Measurements from ENCODE around the gene NIPA2. TPM values are rescaled to one million over a fixed set of nuclear protein-coding genes. Genes with fewer than 3 reads are reported as not detected.

The NIPA2 gene
- polyA plus RNA-seq, 3 donors: 26.7 to 75.8 (median 49.0) TPM

DNA sequence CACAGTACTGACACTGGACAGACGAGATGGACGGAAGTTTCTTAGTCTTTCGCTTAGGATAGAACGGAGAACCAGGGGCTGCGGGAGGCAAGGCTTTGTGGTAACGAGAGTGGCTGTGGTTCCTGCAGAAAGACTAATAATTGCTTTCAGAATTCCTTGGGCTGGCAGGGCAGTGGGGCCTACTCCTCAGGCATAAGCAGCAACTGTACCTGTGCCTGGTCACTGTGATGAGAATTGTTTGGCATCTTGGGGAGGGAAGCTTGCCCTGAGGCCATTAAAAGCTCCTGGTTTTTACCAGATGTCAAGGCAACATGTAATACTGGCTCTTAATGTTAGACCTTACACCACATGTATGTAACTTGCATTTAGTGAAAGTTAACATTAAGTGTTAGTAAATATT, 7.6 kb downstream of the NIPA2 start:
- Histone ChIP-seq H3K27me3 (ENCODE audit: control insufficient read depth in 2 of 2, insufficient read depth in 2 of 2, low read length in 2 of 2) (no peaks in the 10 kb centered on the region), H3K79me2 (ENCODE audit: insufficient read depth, low read length) (peaks cover 97% of the 10 kb centered on the region), H3K4me2 (replicated peaks; ENCODE audit: extremely low read depth, low read length, poor library complexity, severe bottlenecking) (no peak overlapping the region), H3K9ac (ENCODE audit: insufficient read depth, low read length, poor library complexity, severe bottlenecking) (no peak overlapping the region), H2AFZ (ENCODE audit: insufficient read depth, low read depth, low read length, poor library complexity, severe bottlenecking) (no peak overlapping the region), H4K20me1 (ENCODE audit: insufficient read depth, low read length) (peaks cover 99% of the 10 kb centered on the region), H3K9me3 (replicated peaks in 1 of 2; ENCODE audit: control insufficient read depth in 1 of 2, insufficient read depth in 1 of 2, low read length in 2 of 2) (no peaks in the 10 kb centered on the region), H3K36me3 (replicated peaks in 1 of 2; ENCODE audit: control insufficient read depth in 1 of 2, insufficient read depth in 2 of 2, low read length in 2 of 2) (peaks cover 52 to 83% of the 10 kb centered on the region in 2 donors), H3K4me3 (replicated peaks in 1 of 3; ENCODE audit: low read depth in 2 of 3, low read length in 3 of 3) (no peak overlapping the region), H3K27ac (ENCODE audit: low read depth in 1 of 2, low read length in 2 of 2) (no peak overlapping the region), H3K4me1 (ENCODE audit: control insufficient read depth in 1 of 2, insufficient read depth in 2 of 2, low read length in 2 of 2) (peaks cover 0 to 7% of the 10 kb centered on the region in 2 donors)
- Mint-ChIP-seq H3K27me3 (ENCODE audit: low read depth in 3 of 3) (peaks cover 0 to 2% (median 1%) of the 10 kb centered on the region in 3 donors), H3K4me1 (peaks cover 16% of the 10 kb centered on the region), H3K4me3 (no peak overlapping the region), H3K36me3 (peaks cover 46 to 81% of the 10 kb centered on the region in 2 donors), H3K27ac (peak overlapping the region in 2 of 7 donors; percentile 42 to 51), H3K9me3 (peaks cover 0 to 2% (median 0%) of the 10 kb centered on the region in 7 donors)
- TF ChIP-seq, protein P1, sequence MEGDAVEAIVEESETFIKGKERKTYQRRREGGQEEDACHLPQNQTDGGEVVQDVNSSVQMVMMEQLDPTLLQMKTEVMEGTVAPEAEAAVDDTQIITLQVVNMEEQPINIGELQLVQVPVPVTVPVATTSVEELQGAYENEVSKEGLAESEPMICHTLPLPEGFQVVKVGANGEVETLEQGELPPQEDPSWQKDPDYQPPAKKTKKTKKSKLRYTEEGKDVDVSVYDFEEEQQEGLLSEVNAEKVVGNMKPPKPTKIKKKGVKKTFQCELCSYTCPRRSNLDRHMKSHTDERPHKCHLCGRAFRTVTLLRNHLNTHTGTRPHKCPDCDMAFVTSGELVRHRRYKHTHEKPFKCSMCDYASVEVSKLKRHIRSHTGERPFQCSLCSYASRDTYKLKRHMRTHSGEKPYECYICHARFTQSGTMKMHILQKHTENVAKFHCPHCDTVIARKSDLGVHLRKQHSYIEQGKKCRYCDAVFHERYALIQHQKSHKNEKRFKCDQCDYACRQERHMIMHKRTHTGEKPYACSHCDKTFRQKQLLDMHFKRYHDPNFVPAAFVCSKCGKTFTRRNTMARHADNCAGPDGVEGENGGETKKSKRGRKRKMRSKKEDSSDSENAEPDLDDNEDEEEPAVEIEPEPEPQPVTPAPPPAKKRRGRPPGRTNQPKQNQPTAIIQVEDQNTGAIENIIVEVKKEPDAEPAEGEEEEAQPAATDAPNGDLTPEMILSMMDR (IDR thresholded peaks at IDR 0.05): no peak
- no peak for DNase-seq
- WGBS (ENCODE audit: insufficient coverage): 98% methylated on average over 6 of the region's 6 CpGs
- intact Hi-C loops (cut with micrococcal nuclease): loop anchor here in 1 of 2 donors (10.0 kb wide), 1 partner anchor 189 kb away; the partner anchor contains the start of gene TUBGCP5

DNA sequence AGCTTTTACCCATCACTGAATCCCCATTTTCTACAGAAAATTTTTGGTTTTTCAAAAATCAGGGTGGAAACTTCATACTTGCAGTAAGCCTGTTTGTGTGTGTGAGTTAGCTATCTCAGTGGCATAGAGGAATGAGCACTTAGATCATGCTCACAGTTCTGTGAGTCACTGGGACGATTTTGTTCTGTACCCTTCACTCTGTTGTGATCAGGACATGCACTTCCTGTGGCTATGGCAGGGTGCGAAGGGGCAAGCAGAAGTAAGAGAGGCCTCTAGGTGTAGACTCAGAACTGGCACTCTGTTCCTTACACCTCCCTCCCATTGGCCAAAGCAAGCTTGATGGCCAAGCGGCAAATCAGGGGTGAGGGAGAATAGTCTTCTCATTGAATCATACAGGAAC, 11.6 kb downstream of the NIPA2 start:
- no peak overlapping the region for H2AFZ ChIP-seq (ENCODE audit: insufficient read depth, low read depth, low read length, poor library complexity, severe bottlenecking)
- peaks cover 68 to 93% of the 10 kb centered on the region in 2 donors for H3K36me3 ChIP-seq (replicated peaks in 1 of 2; ENCODE audit: control insufficient read depth in 1 of 2, insufficient read depth in 2 of 2, low read length in 2 of 2)
- peaks cover 68% of the 10 kb centered on the region for H3K79me2 ChIP-seq (ENCODE audit: insufficient read depth, low read length)
- no peaks in the 10 kb centered on the region for H3K4me1 ChIP-seq (ENCODE audit: control insufficient read depth in 1 of 2, insufficient read depth in 2 of 2, low read length in 2 of 2)
- DNase-seq: no peak
- H3K4me3 ChIP-seq (replicated peaks in 1 of 3; ENCODE audit: low read depth in 2 of 3, low read length in 3 of 3): no peak overlapping the region
- no peak overlapping the region for H3K4me2 ChIP-seq (replicated peaks; ENCODE audit: extremely low read depth, low read length, poor library complexity, severe bottlenecking)
- WGBS (ENCODE audit: insufficient coverage): no CpG with 5 or more reads among the region's 3 CpGs
- H4K20me1 ChIP-seq (ENCODE audit: insufficient read depth, low read length): peaks cover 80% of the 10 kb centered on the region
- Mint-ChIP-seq H3K27ac (peak overlapping the region in 1 of 7 donors; percentile 71), H3K9me3 (peaks cover 0 to 2% (median 0%) of the 10 kb centered on the region in 7 donors), H3K4me1 (no peaks in the 10 kb centered on the region), H3K36me3 (peaks cover 53 to 86% of the 10 kb centered on the region in 2 donors), H3K27me3 (ENCODE audit: low read depth in 3 of 3) (no peaks in the 10 kb centered on the region), H3K4me3 (no peak overlapping the region)
- no peak overlapping the region for H3K9ac ChIP-seq (ENCODE audit: insufficient read depth, low read length, poor library complexity, severe bottlenecking)
- no peaks in the 10 kb centered on the region for H3K9me3 ChIP-seq (replicated peaks in 1 of 2; ENCODE audit: control insufficient read depth in 1 of 2, insufficient read depth in 1 of 2, low read length in 2 of 2)
- H3K27ac ChIP-seq (ENCODE audit: low read depth in 1 of 2, low read length in 2 of 2): peak overlapping the region in 1 of 2 donors; percentile 20
- intact Hi-C loops (cut with micrococcal nuclease): no loop called here
- TF ChIP-seq, protein P1 (IDR thresholded peaks at IDR 0.05): no peak
- H3K27me3 ChIP-seq (ENCODE audit: control insufficient read depth in 2 of 2, insufficient read depth in 2 of 2, low read length in 2 of 2): no peaks in the 10 kb centered on the region
